CD4-positive, alpha-beta T cell treated with Interleukin-15 for 1 hour (primary cell): ENCODE measurements around the gene ARHGEF28.

Experiments
- DNase-seq: peaks from one replicate; pipeline ENCODE4 v3.0.0-alpha.2; 2020

Gene ARHGEF28

GRCh38 chr5:73979321-73979720, 353.3 kb downstream of the ARHGEF28 start:
- DNase-seq, result no peak

- no peak for DNase-seq
Observed at GRCh38 chr5:73981704-73982103, 355.7 kb downstream of the ARHGEF28 start.

- no peak for DNase-seq
Observed at GRCh38 chr5:73983644-73984043, 357.6 kb downstream of the ARHGEF28 start.

- DNase-seq, result no peak
Observed at GRCh38 chr5:73985145-73985544, 359.1 kb downstream of the ARHGEF28 start.

GRCh38 chr5:73986729-73987128, 360.7 kb downstream of the ARHGEF28 start:
- DNase-seq, result no peak

- no peak for DNase-seq
Observed at GRCh38 chr5:73987915-73988314, 361.9 kb downstream of the ARHGEF28 start.

GRCh38 chr5:73989956-73990355, 364.0 kb downstream of the ARHGEF28 start:
- DNase-seq, result no peak
